ENCODE results near the gene CYP2A7. TPM values are rescaled to one million over a fixed set of nuclear protein-coding genes. Genes with fewer than 3 reads are reported as not detected.
A peak's percentile ranks its signal among the peaks of the same experiment; 100 is the strongest.
"Not testable (repeated sequence)": the region's sequence is repeated elsewhere in the genome, so short reads cannot be mapped to it uniquely, and the experiment has no call there.

Gene CYP2A7
- total and polyA plus RNA-seq, 7 experiments from 2014 or later, result not detected

DNA sequence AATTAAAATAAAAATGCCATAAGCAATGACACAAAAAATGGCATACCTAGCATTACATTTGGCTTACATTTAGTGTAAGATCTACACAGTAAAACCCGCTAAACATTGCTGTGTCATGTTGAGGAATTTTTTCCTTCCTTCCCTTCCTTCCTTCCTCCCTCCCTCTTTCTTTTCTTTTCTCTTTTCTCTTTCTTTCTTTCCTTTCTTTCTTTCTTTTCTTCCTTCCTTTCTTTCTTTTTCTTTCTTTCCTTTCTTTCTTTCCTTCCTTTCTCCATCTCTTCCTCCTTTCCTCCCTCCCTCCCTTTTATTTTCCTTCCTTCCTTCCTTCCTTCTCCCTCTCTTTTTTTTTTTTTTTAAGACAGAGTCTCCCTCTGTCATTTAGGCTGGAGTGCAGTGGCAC is 43.6 kb downstream of the CYP2A7 start:
- DNase-seq; POLR2A ChIA-PET; H3K4me3 Mint-ChIP-seq; H3K4me1 ChIP-seq (ENCODE audit: control insufficient read depth in 2 of 2, insufficient read depth in 2 of 2, low read length in 2 of 2); ATAC-seq; H3K36me3 ChIP-seq (ENCODE audit: control insufficient read depth in 2 of 3, insufficient read depth in 3 of 3, low read length in 3 of 3); H3K9me3 ChIP-seq (ENCODE audit: control insufficient read depth in 2 of 3, low read length in 3 of 3); H3K27ac Mint-ChIP-seq; H3K27me3 ChIP-seq (ENCODE audit: control insufficient read depth in 2 of 2, insufficient read depth in 2 of 2, low read length in 2 of 2); H3K4me3 ChIP-seq (ENCODE audit: low read length); H3K9me3 Mint-ChIP-seq; H3K27ac ChIP-seq (ENCODE audit: low read depth, low read length); H3K36me3 Mint-ChIP-seq: not testable (repeated sequence)
- H3K4me1 Mint-ChIP-seq, result peaks cover 0 to 14% (median 10%) of the 10 kb centered on the region in 7 donors
- CTCF ChIA-PET, result interaction anchor here (0.6 kb wide), 1 partner anchor 11 kb away, joined by 3 read pairs; no protein-coding TSS in a partner anchor
- intact Hi-C loops (cut with micrococcal nuclease), result loop anchor here in 1 of 2 donors (2.0 kb wide), 1 partner anchor 30 kb away; no protein-coding TSS in a partner anchor
- H3K27me3 Mint-ChIP-seq, result peaks cover 0 to 39% (median 0%) of the 10 kb centered on the region in 5 donors

DNA sequence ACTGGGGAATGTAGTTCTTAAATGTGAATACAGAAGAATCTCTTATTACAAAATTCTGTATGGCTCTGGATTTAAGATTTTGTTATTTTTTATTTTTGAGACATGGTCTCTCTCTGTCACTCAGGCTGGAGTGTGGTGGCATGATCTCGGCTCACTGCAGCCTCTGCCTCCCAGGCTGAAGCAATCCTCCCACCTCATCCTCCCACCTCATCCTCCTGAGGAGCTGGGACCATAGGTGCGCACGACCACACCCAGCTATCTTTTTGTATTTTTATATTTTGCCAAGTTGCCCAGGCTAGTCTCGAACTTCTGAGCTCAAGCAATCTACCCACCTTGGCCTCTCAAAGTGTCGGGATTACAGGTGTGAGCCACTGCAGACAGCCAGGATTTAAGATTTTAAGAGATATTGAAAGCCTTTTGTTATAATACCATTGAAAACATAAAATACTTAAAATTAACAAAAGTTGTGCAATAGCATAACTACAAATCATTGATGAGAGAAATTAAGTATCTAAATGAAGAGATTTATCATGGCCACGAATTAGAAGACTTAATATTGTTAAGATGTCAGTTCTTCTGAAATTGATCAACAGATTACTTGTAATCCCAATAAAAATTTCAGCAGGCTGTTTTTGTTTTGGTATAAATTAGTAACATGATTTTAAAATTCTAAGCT is 45.1 kb downstream of the CYP2A7 start:
- ATAC-seq, result no peak
- POLR2A ChIA-PET, result no interaction called here

DNA sequence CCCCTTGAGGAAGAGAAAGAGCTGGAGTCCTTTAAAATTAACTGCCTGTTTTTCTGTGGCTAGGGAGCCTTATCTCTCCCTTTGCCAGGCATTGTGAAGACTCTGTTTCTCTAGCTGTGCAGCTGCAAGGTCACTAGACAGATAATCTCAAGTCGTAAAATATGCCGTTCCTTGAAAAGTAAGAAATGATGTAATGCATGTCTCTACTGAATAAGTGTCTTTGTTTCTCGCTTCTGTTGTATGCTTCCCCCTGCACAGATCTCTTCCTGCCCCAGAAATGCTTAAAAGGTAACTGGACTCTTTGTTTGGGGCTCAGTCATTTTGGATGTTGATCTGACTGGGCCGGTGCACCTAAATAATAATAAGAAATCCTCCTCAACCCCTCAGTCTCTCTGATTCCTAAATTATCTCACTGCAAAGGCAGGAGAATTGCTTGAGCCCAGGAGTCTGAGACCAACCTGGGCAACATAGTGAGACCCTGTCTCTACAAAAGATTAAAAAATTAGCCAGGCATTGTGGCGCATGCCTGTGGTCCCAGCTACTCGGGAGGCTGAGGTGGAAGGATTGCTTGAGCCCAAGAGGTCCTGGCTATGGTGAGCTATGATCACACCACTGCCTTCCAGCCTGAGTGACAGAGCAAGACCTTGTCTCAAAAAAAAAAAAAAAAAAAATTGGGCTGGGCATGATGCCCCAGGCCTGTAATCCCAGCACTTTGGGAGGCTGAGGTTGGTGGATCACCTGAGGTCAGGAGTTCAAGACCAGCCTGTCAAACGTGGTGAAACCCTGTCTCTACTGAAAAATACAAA is 48.1 kb downstream of the CYP2A7 start:
- H3K9me3 Mint-ChIP-seq; DNase-seq; intact Hi-C loops (cut with micrococcal nuclease); H3K4me1 ChIP-seq (ENCODE audit: control insufficient read depth in 2 of 2, insufficient read depth in 2 of 2, low read length in 2 of 2); H3K36me3 Mint-ChIP-seq; H3K27ac ChIP-seq (ENCODE audit: low read depth, low read length); CTCF ChIA-PET; H3K9me3 ChIP-seq (ENCODE audit: control insufficient read depth in 2 of 3, low read length in 3 of 3); H3K36me3 ChIP-seq (ENCODE audit: control insufficient read depth in 2 of 3, insufficient read depth in 3 of 3, low read length in 3 of 3); H3K27me3 ChIP-seq (ENCODE audit: control insufficient read depth in 2 of 2, insufficient read depth in 2 of 2, low read length in 2 of 2); H3K27me3 Mint-ChIP-seq; H3K4me3 ChIP-seq (ENCODE audit: low read length): not testable (repeated sequence)
- POLR2A ChIA-PET, result interaction anchor here (0.6 kb wide), 1 partner anchor 32 kb away, joined by 3 read pairs; no protein-coding TSS in a partner anchor
- peak; percentile 29 for ATAC-seq
- Mint-ChIP-seq H3K4me1 (peaks cover 0 to 24% (median 17%) of the 10 kb centered on the region in 7 donors), H3K4me3 (peak overlapping the region in 7 of 10 donors; percentile 10 to 64 (median 47)), H3K27ac (peak overlapping the region in 7 of 9 donors; percentile 45 to 94 (median 71))

More for the DNA sequence above, 45.1 kb downstream of the CYP2A7 start:
- Histone ChIP-seq H3K9me3 (ENCODE audit: control insufficient read depth in 2 of 3, low read length in 3 of 3) (no peaks in the 10 kb centered on the region), H3K27me3 (ENCODE audit: control insufficient read depth in 2 of 2, insufficient read depth in 2 of 2, low read length in 2 of 2) (no peaks in the 10 kb centered on the region), H3K4me3 (ENCODE audit: low read length) (no peak overlapping the region), H3K27ac (ENCODE audit: low read depth, low read length) (no peak overlapping the region), H3K4me1 (ENCODE audit: control insufficient read depth in 2 of 2, insufficient read depth in 2 of 2, low read length in 2 of 2) (no peaks in the 10 kb centered on the region), H3K36me3 (ENCODE audit: control insufficient read depth in 2 of 3, insufficient read depth in 3 of 3, low read length in 3 of 3) (no peaks in the 10 kb centered on the region)
- intact Hi-C loops (cut with micrococcal nuclease), result no loop called here
- Mint-ChIP-seq H3K9me3 (no peaks in the 10 kb centered on the region), H3K4me1 (peaks cover 0 to 20% (median 14%) of the 10 kb centered on the region in 7 donors), H3K27ac (no peak overlapping the region), H3K36me3 (peaks cover 0 to 2% (median 0%) of the 10 kb centered on the region in 5 donors), H3K27me3 (peaks cover 0 to 33% (median 0%) of the 10 kb centered on the region in 5 donors), H3K4me3 (no peak overlapping the region)
- DNase-seq, result no peak
- CTCF ChIA-PET, result no interaction called here

DNA sequence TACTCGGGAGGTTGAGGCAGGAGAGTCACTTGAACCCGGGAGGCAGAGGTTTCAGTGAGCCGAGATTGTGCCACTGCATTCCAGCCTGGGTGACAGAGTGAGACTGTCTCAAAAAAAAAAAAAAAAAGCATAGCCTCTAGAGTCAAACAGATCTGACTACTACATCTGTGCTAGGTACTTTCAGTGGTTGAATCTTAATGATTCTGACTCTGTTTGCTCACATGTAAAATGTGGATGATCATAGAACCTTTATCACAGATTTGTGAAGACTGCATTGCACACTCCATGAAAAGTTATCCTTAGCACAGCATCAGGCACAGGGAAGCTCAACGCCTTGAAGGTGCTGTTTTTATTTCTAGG is 49.6 kb downstream of the CYP2A7 start:
- H3K27me3 ChIP-seq (ENCODE audit: control insufficient read depth in 2 of 2, insufficient read depth in 2 of 2, low read length in 2 of 2); intact Hi-C loops (cut with micrococcal nuclease); H3K4me3 ChIP-seq (ENCODE audit: low read length); H3K9me3 Mint-ChIP-seq; POLR2A ChIA-PET; H3K4me3 Mint-ChIP-seq; ATAC-seq; H3K27ac ChIP-seq (ENCODE audit: low read depth, low read length); H3K4me1 ChIP-seq (ENCODE audit: control insufficient read depth in 2 of 2, insufficient read depth in 2 of 2, low read length in 2 of 2); CTCF ChIA-PET; DNase-seq; H3K36me3 ChIP-seq (ENCODE audit: control insufficient read depth in 2 of 3, insufficient read depth in 3 of 3, low read length in 3 of 3); H3K9me3 ChIP-seq (ENCODE audit: control insufficient read depth in 2 of 3, low read length in 3 of 3); H3K27me3 Mint-ChIP-seq: not testable (repeated sequence)
- peak overlapping the region in 5 of 9 donors; percentile 16 to 94 (median 59) for H3K27ac Mint-ChIP-seq
- peaks cover 0 to 13% (median 6%) of the 10 kb centered on the region in 5 donors for H3K36me3 Mint-ChIP-seq
- peaks cover 5 to 32% (median 20%) of the 10 kb centered on the region in 7 donors for H3K4me1 Mint-ChIP-seq

DNA sequence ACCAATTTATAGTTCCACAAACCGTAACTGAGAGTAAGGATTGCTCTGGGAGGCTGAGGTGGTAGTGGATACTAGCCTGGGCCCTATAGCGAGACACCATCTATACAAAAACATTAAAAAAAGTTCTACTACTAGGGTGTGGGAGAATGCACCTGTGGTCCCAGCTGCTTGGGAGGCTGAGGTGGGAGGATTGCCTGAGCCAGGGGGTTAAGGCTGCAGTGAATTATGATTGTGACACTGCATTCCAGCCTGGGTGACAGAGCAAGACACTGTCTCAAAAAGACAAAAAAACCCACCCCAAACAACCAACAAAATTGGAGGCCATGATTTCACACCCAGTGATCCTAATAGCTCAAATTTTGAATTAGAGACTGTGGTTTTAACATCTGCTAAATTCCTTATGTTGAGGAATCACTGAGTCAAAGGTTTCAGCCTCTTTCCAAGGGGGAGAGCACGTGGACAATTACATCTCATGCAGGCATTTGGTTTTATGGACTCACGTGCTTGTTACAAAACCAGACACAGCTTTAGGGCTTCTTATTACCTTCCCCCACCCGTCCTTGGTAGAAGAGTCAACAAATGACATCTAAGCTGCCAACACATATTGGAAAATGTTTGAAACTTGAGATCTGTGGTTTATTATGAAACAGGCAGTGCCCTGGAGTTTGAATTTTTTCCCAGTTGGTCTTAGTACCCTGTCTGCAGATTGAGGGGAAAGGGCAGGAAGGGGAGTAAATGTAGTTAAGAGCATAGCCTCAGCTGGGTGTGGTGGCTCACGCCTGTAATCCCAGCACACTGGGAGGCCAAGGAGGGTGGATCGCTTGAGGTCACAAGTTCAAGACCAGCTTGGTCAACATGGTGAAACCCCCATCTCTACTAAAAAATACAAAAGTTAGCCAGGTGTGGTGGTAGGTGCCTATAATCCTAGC is 50.3 kb downstream of the CYP2A7 start:
- no peaks in the 10 kb centered on the region for H3K9me3 ChIP-seq (ENCODE audit: control insufficient read depth in 2 of 3, low read length in 3 of 3)
- no peak for ATAC-seq
- ChIA-PET POLR2A (interaction anchor here (1.3 kb wide), 1 partner anchor 15 kb away, joined by 5 read pairs; no protein-coding TSS in a partner anchor), CTCF (no interaction called here)
- H3K27ac ChIP-seq (ENCODE audit: low read depth, low read length), result no peak overlapping the region
- H3K36me3 ChIP-seq (ENCODE audit: control insufficient read depth in 2 of 3, insufficient read depth in 3 of 3, low read length in 3 of 3), result no peaks in the 10 kb centered on the region
- H3K4me3 ChIP-seq (ENCODE audit: low read length), result no peak overlapping the region
- DNase-seq, result no peak
- Mint-ChIP-seq H3K27ac (peak overlapping the region in 6 of 9 donors; percentile 59 to 85 (median 72)), H3K27me3 (no peaks in the 10 kb centered on the region), H3K4me3 (peak overlapping the region in 1 of 10 donors; percentile 15), H3K36me3 (peaks cover 4 to 20% (median 11%) of the 10 kb centered on the region in 5 donors), H3K9me3 (peaks cover 0 to 9% (median 0%) of the 10 kb centered on the region in 11 donors), H3K4me1 (peaks cover 11 to 38% (median 27%) of the 10 kb centered on the region in 7 donors)
- intact Hi-C loops (cut with micrococcal nuclease), result no loop called here
- no peaks in the 10 kb centered on the region for H3K27me3 ChIP-seq (ENCODE audit: control insufficient read depth in 2 of 2, insufficient read depth in 2 of 2, low read length in 2 of 2)
- peaks cover 5 to 11% of the 10 kb centered on the region in 2 donors for H3K4me1 ChIP-seq (ENCODE audit: control insufficient read depth in 2 of 2, insufficient read depth in 2 of 2, low read length in 2 of 2)

DNA sequence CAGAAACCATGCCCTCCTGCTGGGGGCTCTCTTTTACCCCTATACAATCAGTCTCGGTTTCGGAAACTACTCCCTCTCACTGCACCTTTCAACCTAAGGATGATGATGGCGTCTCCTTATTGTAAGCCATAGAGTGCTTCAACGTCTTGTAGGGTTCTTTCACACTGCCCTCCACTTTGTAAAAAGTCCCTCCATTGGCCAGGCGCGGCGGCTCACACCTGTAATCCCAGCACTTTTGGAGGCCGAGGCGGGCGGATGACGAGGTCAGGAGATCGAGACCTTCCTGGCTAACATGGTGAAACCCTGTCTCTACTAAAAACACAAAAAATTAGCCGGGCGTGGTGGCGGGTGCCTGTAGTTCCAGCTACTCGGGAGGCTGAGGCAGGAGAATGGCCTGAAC is 51.3 kb downstream of the CYP2A7 start:
- H3K4me1 ChIP-seq (ENCODE audit: control insufficient read depth in 2 of 2, insufficient read depth in 2 of 2, low read length in 2 of 2), result peaks cover 5 to 15% of the 10 kb centered on the region in 2 donors
- H3K27me3 ChIP-seq (ENCODE audit: control insufficient read depth in 2 of 2, insufficient read depth in 2 of 2, low read length in 2 of 2); H3K4me3 ChIP-seq (ENCODE audit: low read length); ATAC-seq; H3K27me3 Mint-ChIP-seq; DNase-seq; H3K4me3 Mint-ChIP-seq; H3K27ac ChIP-seq (ENCODE audit: low read depth, low read length); CTCF ChIA-PET; H3K9me3 ChIP-seq (ENCODE audit: control insufficient read depth in 2 of 3, low read length in 3 of 3); H3K36me3 ChIP-seq (ENCODE audit: control insufficient read depth in 2 of 3, insufficient read depth in 3 of 3, low read length in 3 of 3); intact Hi-C loops (cut with micrococcal nuclease): not testable (repeated sequence)
- peaks cover 16 to 43% (median 35%) of the 10 kb centered on the region in 7 donors for H3K4me1 Mint-ChIP-seq
- peaks cover 4 to 25% (median 11%) of the 10 kb centered on the region in 5 donors for H3K36me3 Mint-ChIP-seq
- H3K9me3 Mint-ChIP-seq, result peaks cover 0 to 12% (median 0%) of the 10 kb centered on the region in 11 donors
- POLR2A ChIA-PET, result interaction anchor here (1.3 kb wide), 1 partner anchor 14 kb away, joined by 5 read pairs; no protein-coding TSS in a partner anchor
- H3K27ac Mint-ChIP-seq, result peak overlapping the region in 6 of 9 donors; percentile 30 to 95 (median 82)
